HEK293 (cell line): ENCODE data around the gene CDH8.

ENCODE experiments used
- CTCF ChIA-PET: fragments of 350-600 bp; formaldehyde crosslinking; extraction: SDS; loops from one replicate; lab custom pipeline; 2021; ENCODE audit warnings: antibody characterized with exemption; lab: Yijun Ruan, JAX
- POLR2A ChIA-PET: fragments of 300-600 bp; formaldehyde crosslinking; extraction: SDS; loops from one replicate; lab custom pipeline; 2020; ENCODE audit warnings: antibody characterized with exemption, inconsistent platforms; lab: Yijun Ruan, JAX
- H3K27ac ChIP-seq: fragments of 200-500 bp; sonication (Bioruptor generic); 2 replicates; pipeline ENCODE4 v1.5.1; 2014; ENCODE audit warnings: low read depth, low read length, control low read depth, inconsistent platforms; ENCODE audit errors: extremely low read depth
- H3K36me3 ChIP-seq, 2 experiments: fragments of 200-500 bp in 1 of 2; sonication (Bioruptor generic) in 1 of 2; 1 replicate in 1 of 2; 2 replicates in 1 of 2; pipeline ENCODE4 v1.5.1; 2014 to 2017; ENCODE audit warnings: inconsistent platforms in 2 of 2, low read length in 2 of 2; ENCODE audit not compliant: control insufficient read depth in 2 of 2, insufficient read depth in 1 of 2
- H3K4me1 ChIP-seq: fragments of 200-500 bp; sonication (Bioruptor generic); 2 replicates; pipeline ENCODE4 v1.5.1; 2014; ENCODE audit warnings: mild to moderate bottlenecking, low read length, inconsistent platforms; ENCODE audit not compliant: control insufficient read depth, insufficient read depth
- H3K4me3 ChIP-seq: 2 replicates; pipeline ENCODE4 v1.5.1; 2011; ENCODE audit warnings: low read depth, mild to moderate bottlenecking, control low read depth, low read length, moderate library complexity
- H3K9me3 ChIP-seq: fragments of 200-500 bp; sonication (Bioruptor generic); 2 replicates; pipeline ENCODE4 v1.5.1; 2014; ENCODE audit warnings: low read depth, low read length, inconsistent platforms; ENCODE audit not compliant: control insufficient read depth, insufficient read depth
- MZF1 ChIP-seq: fragments of 450-650 bp; formaldehyde crosslinking; IDR thresholded peaks from 2 replicates; pipeline ENCODE4 v1.5.1; 2017; ENCODE audit warnings: missing biosample characterization, missing genetic modification characterization, borderline replicate concordance
- PBX3 ChIP-seq: sonication (generic); formaldehyde crosslinking; IDR thresholded peaks from 2 replicates; pipeline ENCODE4 v1.8.1; 2022; ENCODE audit warnings: mild to moderate bottlenecking, moderate library complexity, missing genetic modification reagents
- PRDM1 ChIP-seq: fragments of 450-650 bp; formaldehyde crosslinking; IDR thresholded peaks from 2 replicates; pipeline ENCODE4; 2016; ENCODE audit warnings: missing biosample characterization, missing genetic modification characterization
- SCRT1 ChIP-seq: fragments of 450-650 bp; formaldehyde crosslinking; IDR thresholded peaks from 2 replicates; pipeline ENCODE4 v1.5.1; 2016; ENCODE audit warnings: missing biosample characterization, missing genetic modification characterization, borderline replicate concordance
- TCF7L2 ChIP-seq: IDR thresholded peaks from 2 replicates; pipeline ENCODE4 v1.6.1; 2011; ENCODE audit warnings: low read depth, mild to moderate bottlenecking, inconsistent platforms, low read length, moderate library complexity, borderline replicate concordance
- ZFP41 ChIP-seq: fragments of 450-650 bp; formaldehyde crosslinking; IDR thresholded peaks from 2 replicates; pipeline ENCODE4 v1.5.1; 2016; ENCODE audit warnings: missing biosample characterization, missing genetic modification characterization, borderline replicate concordance
- ZNF10 ChIP-seq: fragments of 450-650 bp; formaldehyde crosslinking; IDR thresholded peaks from 2 replicates; pipeline ENCODE4 v1.5.1; 2017; ENCODE audit warnings: missing biosample characterization, missing genetic modification characterization
- ZNF202 ChIP-seq: fragments of 450-650 bp; formaldehyde crosslinking; IDR thresholded peaks from 2 replicates; pipeline ENCODE4 v1.5.1; 2016; ENCODE audit warnings: missing biosample characterization, missing genetic modification characterization, borderline replicate concordance
- ZNF311 ChIP-seq: fragments of 450-650 bp; formaldehyde crosslinking; IDR thresholded peaks from 2 replicates; pipeline ENCODE4 v1.5.1; 2017; ENCODE audit warnings: missing biosample characterization, missing genetic modification characterization, borderline replicate concordance
- ZNF341 ChIP-seq: fragments of 450-650 bp; formaldehyde crosslinking; IDR thresholded peaks from 2 replicates; pipeline ENCODE4; 2016; ENCODE audit warnings: low read depth, missing biosample characterization, missing genetic modification characterization
- ZNF398 ChIP-seq: fragments of 450-650 bp; formaldehyde crosslinking; IDR thresholded peaks from 2 replicates; pipeline ENCODE4 v1.5.1; 2017; ENCODE audit warnings: missing biosample characterization, missing genetic modification characterization
- ZNF501 ChIP-seq: fragments of 450-650 bp; formaldehyde crosslinking; IDR thresholded peaks from 2 replicates; pipeline ENCODE4 v1.5.1; 2016; ENCODE audit warnings: missing biosample characterization, missing genetic modification characterization
- ZNF600 ChIP-seq: fragments of 450-650 bp; formaldehyde crosslinking; IDR thresholded peaks from 2 replicates; pipeline ENCODE4 v1.5.1; 2016; ENCODE audit warnings: missing biosample characterization, missing genetic modification characterization
- ZNF621 ChIP-seq: fragments of 450-650 bp; formaldehyde crosslinking; IDR thresholded peaks from 2 replicates; pipeline ENCODE4 v1.5.1; 2017; ENCODE audit warnings: missing biosample characterization, missing genetic modification characterization
- ZNF792 ChIP-seq: fragments of 450-650 bp; formaldehyde crosslinking; IDR thresholded peaks from 2 replicates; pipeline ENCODE4 v1.5.1; 2016; ENCODE audit warnings: missing biosample characterization, missing genetic modification characterization
- ZSCAN16 ChIP-seq: fragments of 450-650 bp; formaldehyde crosslinking; IDR thresholded peaks from 2 replicates; pipeline ENCODE4 v1.5.1; 2016; ENCODE audit warnings: missing biosample characterization, missing genetic modification characterization
- TF ChIP-seq, protein P1 (sequence below): fragments of 450-650 bp; formaldehyde crosslinking; IDR thresholded peaks from 2 replicates; pipeline ENCODE4 v1.5.1; 2016; ENCODE audit warnings: missing biosample characterization, missing genetic modification characterization
- TF ChIP-seq, protein P2 (sequence below): fragments of 450-650 bp; formaldehyde crosslinking; IDR thresholded peaks from 2 replicates; pipeline ENCODE4 v1.5.1; 2017; ENCODE audit warnings: missing biosample characterization, missing genetic modification characterization
- TF ChIP-seq, protein P3 (sequence below): fragments of 450-650 bp; formaldehyde crosslinking; IDR thresholded peaks from 2 replicates; pipeline ENCODE4 v1.5.1; 2016; ENCODE audit warnings: missing biosample characterization, missing genetic modification characterization
- TF ChIP-seq, protein P4 (sequence below): fragments of 450-650 bp; formaldehyde crosslinking; IDR thresholded peaks from 2 replicates; pipeline ENCODE4 v1.5.1; 2017; ENCODE audit warnings: missing biosample characterization, missing genetic modification characterization
- TF ChIP-seq, protein P5 (sequence below): fragments of 450-650 bp; formaldehyde crosslinking; IDR thresholded peaks from 2 replicates; pipeline ENCODE4 v1.5.1; 2016; ENCODE audit warnings: missing biosample characterization, missing genetic modification characterization
- TF ChIP-seq, protein P6 (sequence below): fragments of 450-650 bp; formaldehyde crosslinking; optimal IDR thresholded peaks from 2 replicates; pipeline ENCODE3; 2016; ENCODE audit warnings: missing biosample characterization, mild to moderate bottlenecking, missing genetic modification characterization

CDH8 gene

DNA sequence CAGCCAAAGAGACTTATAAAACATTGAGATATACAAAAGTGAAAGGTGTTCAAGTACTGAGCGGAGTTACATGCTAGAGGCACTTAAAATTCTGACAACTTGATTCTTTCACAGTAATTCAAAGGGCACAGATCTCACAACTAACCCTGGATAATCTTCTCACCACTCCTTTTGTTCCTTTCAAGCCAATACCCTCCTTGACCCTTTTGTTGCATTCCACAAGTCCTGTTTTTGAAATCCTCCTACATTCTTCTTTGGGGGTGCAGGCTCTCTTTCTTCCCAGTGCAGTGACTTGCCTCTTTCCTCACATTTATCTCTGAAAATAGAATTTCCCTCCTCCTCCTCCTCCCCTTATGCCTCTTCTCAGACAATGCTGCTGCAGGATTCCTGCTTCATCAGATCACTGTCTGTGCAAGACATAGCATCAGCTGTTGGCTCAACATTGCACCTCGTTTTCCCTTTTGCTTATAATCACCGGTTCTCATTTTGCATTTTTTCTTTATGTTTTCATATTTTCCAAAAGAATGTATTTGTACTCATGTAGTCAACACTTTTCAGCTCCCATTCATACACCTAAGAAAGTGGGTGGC is 199.3 kb downstream of the CDH8 start (continued):
- TF ChIP-seq, protein P1, sequence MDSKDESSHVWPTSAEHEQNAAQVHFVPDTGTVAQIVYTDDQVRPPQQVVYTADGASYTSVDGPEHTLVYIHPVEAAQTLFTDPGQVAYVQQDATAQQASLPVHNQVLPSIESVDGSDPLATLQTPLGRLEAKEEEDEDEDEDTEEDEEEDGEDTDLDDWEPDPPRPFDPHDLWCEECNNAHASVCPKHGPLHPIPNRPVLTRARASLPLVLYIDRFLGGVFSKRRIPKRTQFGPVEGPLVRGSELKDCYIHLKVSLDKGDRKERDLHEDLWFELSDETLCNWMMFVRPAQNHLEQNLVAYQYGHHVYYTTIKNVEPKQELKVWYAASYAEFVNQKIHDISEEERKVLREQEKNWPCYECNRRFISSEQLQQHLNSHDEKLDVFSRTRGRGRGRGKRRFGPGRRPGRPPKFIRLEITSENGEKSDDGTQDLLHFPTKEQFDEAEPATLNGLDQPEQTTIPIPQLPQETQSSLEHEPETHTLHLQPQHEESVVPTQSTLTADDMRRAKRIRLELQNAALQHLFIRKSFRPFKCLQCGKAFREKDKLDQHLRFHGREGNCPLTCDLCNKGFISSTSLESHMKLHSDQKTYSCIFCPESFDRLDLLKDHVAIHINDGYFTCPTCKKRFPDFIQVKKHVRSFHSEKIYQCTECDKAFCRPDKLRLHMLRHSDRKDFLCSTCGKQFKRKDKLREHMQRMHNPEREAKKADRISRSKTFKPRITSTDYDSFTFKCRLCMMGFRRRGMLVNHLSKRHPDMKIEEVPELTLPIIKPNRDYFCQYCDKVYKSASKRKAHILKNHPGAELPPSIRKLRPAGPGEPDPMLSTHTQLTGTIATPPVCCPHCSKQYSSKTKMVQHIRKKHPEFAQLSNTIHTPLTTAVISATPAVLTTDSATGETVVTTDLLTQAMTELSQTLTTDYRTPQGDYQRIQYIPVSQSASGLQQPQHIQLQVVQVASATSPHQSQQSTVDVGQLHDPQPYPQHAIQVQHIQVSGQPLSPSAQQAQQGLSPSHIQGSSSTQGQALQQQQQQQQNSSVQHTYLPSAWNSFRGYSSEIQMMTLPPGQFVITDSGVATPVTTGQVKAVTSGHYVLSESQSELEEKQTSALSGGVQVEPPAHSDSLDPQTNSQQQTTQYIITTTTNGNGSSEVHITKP, result no peak
- no peak for TF ChIP-seq ZNF621
- TF ChIP-seq, protein P2, sequence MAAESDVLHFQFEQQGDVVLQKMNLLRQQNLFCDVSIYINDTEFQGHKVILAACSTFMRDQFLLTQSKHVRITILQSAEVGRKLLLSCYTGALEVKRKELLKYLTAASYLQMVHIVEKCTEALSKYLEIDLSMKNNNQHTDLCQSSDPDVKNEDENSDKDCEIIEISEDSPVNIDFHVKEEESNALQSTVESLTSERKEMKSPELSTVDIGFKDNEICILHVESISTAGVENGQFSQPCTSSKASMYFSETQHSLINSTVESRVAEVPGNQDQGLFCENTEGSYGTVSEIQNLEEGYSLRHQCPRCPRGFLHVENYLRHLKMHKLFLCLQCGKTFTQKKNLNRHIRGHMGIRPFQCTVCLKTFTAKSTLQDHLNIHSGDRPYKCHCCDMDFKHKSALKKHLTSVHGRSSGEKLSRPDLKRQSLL (tag by site-specific recombination), result no peak
- TF ChIP-seq, protein P3, sequence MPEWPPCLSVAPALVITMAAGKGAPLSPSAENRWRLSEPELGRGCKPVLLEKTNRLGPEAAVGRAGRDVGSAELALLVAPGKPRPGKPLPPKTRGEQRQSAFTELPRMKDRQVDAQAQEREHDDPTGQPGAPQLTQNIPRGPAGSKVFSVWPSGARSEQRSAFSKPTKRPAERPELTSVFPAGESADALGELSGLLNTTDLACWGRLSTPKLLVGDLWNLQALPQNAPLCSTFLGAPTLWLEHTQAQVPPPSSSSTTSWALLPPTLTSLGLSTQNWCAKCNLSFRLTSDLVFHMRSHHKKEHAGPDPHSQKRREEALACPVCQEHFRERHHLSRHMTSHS, result no peak
- TF ChIP-seq ZNF341 (tag by site-specific recombination), result no peak
- no peak for TF ChIP-seq MZF1 (tag by site-specific recombination)
- no peak for TF ChIP-seq SCRT1 (tag by site-specific recombination)
- no peak for TF ChIP-seq PBX3 (CRISPR knock-in tag)
- no peak for TF ChIP-seq ZNF501 (tag by site-specific recombination)
- TF ChIP-seq ZNF10, result no peak
- no peak for TF ChIP-seq ZNF792 (tag by site-specific recombination)
- TF ChIP-seq, protein P4, sequence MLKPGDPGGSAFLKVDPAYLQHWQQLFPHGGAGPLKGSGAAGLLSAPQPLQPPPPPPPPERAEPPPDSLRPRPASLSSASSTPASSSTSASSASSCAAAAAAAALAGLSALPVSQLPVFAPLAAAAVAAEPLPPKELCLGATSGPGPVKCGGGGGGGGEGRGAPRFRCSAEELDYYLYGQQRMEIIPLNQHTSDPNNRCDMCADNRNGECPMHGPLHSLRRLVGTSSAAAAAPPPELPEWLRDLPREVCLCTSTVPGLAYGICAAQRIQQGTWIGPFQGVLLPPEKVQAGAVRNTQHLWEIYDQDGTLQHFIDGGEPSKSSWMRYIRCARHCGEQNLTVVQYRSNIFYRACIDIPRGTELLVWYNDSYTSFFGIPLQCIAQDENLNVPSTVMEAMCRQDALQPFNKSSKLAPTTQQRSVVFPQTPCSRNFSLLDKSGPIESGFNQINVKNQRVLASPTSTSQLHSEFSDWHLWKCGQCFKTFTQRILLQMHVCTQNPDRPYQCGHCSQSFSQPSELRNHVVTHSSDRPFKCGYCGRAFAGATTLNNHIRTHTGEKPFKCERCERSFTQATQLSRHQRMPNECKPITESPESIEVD, result no peak
- no peak for TF ChIP-seq ZFP41
- TF ChIP-seq, protein P5, sequence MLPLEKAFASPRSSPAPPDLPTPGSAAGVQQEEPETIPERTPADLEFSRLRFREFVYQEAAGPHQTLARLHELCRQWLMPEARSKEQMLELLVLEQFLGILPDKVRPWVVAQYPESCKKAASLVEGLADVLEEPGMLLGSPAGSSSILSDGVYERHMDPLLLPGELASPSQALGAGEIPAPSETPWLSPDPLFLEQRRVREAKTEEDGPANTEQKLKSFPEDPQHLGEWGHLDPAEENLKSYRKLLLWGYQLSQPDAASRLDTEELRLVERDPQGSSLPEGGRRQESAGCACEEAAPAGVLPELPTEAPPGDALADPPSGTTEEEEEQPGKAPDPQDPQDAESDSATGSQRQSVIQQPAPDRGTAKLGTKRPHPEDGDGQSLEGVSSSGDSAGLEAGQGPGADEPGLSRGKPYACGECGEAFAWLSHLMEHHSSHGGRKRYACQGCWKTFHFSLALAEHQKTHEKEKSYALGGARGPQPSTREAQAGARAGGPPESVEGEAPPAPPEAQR (tag by site-specific recombination), result no peak
- TF ChIP-seq ZSCAN16 (tag by site-specific recombination), result no peak
- TF ChIP-seq ZNF202 (tag by site-specific recombination), result no peak

DNA sequence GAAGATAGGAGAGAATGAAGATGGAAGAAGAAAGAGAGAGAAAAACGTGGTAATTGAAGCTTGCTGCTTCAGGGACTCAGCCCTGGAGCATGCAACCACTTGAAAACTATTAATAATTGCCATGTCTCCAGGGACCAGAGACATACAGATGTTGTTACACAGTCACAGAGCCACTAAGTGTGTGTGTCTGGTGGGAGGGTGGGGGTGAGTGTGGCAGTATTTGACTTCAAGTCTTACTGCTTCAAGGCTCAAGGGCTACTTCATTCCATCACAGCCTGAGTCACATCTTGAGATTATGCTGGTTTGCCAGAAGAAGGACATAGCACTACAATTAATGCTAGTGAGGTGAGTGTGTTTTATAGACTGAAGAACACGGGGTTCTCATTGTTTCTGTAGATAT is 202.2 kb downstream of the CDH8 start:
- H3K36me3 ChIP-seq, result no peaks in the 10 kb centered on the region
- CTCF ChIA-PET, result no interaction called here
- no peaks in the 10 kb centered on the region for H3K4me1 ChIP-seq
- no peak for TF ChIP-seq ZNF398 (tag by site-specific recombination)
- no peak for TF ChIP-seq ZNF311 (tag by site-specific recombination)
- TF ChIP-seq, protein P6, sequence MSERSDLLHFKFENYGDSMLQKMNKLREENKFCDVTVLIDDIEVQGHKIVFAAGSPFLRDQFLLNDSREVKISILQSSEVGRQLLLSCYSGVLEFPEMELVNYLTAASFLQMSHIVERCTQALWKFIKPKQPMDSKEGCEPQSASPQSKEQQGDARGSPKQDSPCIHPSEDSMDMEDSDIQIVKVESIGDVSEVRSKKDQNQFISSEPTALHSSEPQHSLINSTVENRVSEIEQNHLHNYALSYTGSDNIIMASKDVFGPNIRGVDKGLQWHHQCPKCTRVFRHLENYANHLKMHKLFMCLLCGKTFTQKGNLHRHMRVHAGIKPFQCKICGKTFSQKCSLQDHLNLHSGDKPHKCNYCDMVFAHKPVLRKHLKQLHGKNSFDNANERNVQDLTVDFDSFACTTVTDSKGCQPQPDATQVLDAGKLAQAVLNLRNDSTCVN (tag by site-specific recombination), result no peak
- TF ChIP-seq PRDM1 (tag by site-specific recombination), result no peak
- no peak for TF ChIP-seq ZNF600 (tag by site-specific recombination)
- no peak for TF ChIP-seq ZNF621
- no peak for TF ChIP-seq TCF7L2
- TF ChIP-seq, protein P2 (tag by site-specific recombination), result no peak
- H3K4me3 ChIP-seq, result no peak overlapping the region
- no peak overlapping the region for H3K27ac ChIP-seq
- H3K9me3 ChIP-seq, result no peaks in the 10 kb centered on the region
- POLR2A ChIA-PET, result no interaction called here
